ENCODE results near the gene DLGAP4.

The DLGAP4 gene

DNA sequence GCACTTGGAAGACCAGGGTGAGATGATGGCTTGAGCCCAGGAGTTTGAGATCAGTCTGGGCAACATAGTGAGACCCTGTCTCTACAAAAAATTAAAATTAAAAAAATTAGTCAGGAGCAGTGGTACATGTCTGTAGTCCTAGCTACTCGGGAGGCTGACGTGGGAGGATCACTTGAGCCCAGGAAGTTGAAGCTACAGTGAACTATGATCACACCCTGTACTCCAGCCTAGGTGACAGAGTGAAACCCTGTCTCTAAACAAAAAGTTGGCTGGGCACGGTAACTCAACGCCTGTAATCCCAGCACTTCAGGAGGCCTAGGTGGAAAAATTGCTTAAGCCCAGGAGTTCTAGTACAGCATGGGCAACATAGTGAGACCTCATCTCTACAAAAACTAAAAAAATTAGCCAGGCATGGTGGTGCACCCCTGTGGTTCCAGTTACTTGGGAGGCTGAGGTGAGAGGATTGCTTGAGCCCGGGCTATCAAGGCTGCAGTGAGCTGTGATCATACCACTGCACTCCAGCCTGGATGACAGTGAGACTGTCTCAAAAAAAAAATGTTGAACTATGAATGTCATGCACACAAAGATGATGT is 174.4 kb downstream of the DLGAP4 start:
- no peak for DNase-seq

DNA sequence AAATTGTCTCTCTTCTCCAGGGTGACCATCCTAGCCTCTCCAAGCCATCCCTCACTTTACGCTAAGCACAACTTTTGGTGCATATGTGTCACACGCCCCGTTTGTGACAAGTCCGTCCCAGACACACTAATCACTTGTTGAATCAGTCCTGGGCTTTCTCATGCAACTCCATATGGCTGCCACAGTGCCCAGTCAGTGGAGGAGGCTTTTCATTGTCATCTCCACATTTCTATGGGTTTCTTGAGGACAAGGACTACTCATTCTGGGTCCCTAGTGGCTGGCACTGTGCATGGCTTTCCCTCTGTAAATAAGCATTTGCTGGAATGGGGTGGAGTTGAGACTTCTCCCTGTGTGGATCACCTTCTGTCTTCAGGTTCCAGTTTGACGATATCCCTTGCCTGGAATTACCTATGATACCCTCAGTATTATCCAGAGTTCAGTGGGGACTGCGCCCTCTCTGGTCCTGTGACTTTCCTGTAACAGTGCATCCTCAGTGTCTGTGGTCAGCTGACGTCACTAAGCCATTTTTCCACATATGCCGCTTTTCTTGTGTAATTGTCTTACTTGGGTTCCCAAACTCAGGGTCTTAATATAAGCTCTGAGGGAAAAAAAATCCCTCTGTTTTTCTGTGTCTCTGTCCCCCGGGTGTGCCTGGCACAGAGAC is 175.4 kb downstream of the DLGAP4 start:
- no peak for DNase-seq

DNA sequence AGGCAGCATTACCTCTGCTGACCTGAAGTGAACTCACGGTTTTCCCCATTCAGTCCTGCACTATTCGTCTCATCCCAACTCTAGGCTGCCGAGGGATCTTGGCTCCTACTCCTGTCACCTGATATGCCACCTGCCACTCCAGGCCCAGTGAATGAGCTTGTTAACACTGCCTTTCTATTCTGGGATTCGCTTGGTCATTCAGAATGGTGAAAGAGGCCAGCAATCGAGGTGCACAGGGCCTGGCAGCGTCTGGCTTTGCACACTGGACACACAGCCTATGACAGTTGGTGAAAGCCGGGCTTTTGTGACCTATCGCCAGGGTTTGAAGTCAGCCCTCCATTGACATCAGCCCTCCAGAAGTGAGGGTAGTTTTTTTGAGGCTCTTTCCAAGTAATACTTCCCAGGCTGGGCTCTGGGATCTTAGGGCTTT is 175.9 kb downstream of the DLGAP4 start:
- peak; percentile 47 for DNase-seq

DNA sequence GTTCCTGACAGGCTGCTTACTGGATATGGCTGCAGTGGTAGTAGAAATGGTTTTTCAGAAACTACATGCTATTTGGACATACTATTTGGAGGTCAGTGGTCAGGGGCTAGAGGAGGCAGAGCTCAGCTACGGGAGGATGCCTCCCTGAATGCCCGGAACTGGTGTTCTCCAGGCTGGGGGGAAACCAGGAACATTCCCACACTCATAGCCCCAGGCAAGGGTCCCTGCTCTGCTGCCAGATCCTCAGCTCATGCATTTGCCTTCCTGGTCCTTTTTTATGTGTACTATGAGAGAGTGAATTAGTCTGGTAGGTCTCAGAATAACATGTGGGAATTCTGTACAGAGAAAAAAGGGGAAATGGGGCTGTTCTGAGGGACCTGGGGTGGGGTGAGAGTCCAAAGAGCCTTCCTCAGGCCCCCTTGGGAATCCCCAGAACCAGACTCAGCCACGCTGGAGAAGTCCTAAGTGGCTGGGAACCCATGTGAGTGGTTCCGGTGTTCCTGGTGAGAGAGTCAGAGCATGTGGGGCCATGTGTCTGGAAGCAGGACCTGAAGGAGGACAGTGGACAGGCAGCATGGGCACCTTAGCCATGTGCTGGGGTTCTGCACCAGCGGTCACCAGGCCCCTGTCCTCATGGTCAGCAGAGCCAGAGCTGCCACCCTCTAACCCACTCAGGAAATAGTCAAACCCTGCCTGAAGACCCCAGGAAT is 177.2 kb downstream of the DLGAP4 start:
- DNase-seq, result no peak

DNA sequence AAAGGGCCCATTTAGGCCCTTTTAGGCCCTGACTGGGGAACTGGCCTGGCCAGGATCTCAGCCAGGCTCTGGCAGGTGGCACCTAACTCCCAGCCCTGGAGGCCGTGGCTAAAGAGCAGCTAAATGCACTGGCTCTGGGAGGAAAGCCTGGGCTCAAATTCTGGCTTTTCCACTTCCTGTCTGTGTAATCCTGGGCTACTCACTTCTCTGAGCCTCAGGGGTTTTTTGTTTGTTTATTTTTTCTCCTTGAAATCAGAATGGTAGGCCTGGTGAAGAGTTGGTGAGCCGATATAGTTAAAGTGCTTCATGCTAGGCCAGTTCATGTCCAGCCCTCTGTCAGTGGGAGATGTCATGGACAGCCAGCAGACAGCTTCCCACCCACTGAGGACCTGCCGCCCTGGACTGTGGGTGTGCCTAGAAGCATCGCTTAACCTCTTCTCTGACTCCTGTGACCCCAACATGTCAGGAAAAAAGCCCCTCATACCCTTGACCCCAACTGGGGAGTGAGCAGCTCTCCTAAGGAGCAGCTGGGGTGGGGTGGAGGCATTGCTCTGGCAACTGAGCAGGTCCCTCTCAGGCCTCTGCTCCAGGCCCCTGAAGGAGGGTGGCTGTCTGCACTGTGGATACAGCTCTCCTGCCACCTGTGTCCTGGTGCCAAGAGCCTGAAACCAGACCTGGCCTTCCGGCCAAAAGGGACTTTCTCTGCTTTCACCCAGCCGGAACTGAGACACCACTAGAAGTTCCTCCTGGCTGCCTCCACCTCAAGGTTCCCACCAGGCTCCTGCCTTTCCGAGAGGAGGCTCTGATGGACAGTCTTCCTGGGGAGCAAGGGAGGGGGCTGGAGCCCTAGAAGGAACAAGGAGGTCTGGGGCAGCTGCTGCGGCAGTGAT is 178.0 kb downstream of the DLGAP4 start:
- DNase-seq, result no peak

DNA sequence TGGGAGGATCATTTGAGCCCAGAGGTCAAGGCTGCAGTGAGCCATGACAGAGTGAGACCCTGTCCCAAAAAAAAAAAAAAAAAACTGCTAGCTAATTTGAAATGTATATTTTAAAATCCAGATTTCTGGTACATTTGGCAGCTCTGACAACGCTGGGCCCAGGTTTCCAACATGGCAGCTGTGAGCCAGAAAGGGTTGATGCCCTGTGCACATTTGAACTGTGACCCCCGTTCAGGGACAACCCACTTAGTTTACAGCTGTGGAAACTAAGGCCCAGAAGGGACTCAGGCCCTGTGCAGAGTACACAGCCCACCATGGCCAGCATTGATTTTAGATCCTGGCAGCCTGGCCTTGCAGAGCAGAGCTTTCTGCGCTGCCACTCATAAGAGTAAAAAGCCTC is 179.1 kb downstream of the DLGAP4 start:
- DNase-seq, result no peak

DNA sequence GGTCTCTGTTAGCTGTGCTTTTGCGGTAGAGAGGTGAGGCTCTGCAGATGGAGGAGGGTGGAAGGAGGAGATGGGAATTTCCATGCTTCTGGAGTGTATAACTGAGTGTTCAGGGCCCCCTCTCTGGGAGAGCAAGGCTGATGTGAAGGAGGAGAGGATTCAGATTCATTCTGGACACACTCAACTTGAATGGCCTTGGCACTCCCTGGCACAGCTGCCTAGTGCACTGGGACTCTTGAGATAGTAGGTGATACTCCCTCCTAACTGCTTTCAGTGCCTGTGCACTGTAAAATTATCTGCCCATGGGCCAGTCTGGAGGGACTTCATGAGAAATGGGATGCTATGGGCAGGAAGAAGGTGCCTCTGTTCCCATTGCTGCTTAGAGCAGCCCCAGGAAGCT is 180.9 kb downstream of the DLGAP4 start:
- no peak for DNase-seq

DNA sequence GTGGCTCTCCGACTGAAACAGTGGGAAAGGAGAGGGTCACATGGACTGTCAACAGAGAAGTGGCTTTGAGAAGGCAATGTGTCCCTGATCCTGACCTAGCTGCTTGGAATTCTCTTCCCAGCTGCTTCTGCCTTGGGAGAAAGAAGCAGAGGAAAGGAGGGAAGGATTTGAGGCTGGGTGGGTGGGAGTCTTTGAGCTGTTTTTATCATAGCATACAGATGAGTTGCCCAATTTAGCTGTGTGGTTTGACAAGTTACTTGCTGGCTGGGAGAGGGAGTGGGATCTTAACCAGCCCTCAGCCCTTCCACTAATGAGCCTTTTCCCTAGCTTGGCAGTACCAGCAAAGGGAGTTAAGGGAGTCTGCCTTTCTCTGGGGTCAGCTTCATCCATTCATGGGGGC is 184.1 kb downstream of the DLGAP4 start:
- no peak for DNase-seq

DNA sequence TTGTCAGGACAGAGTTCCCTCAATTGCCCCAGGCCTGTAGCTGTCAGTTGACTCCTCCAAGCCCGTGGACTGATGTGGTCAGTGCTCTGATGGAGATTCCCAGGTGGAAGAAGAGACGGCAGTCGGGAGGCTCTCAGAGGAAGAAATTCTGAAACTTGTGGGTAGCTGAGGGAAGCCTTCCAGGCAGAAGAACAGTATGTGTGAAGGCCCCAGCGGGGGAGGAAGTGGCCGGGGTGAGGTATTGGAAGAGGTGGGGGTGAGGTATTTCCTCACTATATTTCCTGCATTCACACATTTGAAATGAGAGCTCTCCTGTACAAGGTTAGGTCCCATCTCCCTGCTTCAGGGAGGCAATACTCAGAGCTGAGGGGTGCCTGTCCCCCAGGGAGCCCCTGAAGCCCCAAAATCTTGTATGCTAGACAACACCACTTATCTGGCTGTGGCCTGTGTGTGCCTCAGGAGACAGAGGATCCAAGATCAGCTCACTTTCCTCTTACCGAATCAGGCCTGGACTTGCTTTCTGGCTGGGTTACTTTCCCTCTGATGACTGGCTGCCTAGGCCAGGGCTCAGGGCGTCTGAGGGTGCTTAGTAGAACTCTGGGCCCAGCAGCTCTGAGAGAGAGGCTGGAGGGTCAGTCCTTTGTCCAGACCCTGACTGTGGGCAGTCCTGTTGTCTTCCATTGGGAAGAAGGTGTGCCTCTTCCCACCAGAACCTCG is 185.9 kb downstream of the DLGAP4 start:
- no peak for DNase-seq

DNA sequence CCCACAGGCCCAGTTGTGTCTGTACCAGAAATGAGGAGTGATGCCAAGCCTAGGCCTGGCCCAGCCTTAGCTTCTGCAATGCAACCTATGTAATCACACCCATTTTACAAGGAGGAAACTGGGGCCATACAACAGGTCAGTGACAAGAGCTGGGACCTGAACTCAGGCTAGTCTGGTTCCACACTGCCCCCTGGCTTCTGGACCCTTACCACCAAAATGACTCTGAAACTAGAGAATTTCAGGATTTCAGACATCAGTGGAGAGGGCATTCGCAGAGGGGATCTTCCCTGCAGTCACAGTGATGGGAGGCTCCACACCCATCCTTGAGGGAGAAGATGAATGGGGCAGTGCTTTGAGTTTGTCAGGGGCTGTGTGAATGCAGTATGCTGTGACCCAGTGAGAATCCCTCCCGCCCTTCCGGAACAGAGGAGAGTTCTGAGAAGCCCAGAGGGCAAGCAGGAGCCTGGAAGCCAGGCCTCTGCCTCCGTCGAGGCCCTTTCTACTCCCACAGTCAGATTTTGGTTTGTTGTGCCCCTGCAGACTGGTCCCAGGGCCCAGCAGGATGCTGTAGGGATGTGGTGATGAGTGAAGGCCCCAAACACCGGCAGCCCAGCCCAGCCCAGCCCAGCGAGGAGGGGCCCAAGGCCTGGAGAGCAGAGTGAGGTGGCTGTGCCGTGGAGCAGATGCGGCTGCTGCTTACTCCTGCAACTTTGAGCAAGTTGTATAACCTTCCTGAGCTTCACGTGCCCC is 187.1 kb downstream of the DLGAP4 start:
- DNase-seq, result no peak

DNA sequence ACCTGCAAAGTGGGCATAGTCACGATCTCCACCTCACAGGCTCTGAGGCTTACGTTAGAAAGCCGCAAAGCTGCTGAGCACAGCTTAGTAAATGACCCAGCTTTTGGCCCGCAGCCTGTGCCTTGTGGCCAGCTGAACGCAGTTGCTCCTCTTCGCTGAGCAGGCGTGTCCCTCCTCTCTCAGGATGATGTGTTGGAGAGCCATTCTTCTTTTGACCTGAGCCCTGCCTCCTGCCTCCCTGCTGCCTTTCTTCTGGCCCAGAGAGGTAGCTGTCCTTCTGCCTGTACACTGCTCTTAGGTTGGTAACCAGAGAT is 187.6 kb downstream of the DLGAP4 start:
- DNase-seq, result no peak

DNA sequence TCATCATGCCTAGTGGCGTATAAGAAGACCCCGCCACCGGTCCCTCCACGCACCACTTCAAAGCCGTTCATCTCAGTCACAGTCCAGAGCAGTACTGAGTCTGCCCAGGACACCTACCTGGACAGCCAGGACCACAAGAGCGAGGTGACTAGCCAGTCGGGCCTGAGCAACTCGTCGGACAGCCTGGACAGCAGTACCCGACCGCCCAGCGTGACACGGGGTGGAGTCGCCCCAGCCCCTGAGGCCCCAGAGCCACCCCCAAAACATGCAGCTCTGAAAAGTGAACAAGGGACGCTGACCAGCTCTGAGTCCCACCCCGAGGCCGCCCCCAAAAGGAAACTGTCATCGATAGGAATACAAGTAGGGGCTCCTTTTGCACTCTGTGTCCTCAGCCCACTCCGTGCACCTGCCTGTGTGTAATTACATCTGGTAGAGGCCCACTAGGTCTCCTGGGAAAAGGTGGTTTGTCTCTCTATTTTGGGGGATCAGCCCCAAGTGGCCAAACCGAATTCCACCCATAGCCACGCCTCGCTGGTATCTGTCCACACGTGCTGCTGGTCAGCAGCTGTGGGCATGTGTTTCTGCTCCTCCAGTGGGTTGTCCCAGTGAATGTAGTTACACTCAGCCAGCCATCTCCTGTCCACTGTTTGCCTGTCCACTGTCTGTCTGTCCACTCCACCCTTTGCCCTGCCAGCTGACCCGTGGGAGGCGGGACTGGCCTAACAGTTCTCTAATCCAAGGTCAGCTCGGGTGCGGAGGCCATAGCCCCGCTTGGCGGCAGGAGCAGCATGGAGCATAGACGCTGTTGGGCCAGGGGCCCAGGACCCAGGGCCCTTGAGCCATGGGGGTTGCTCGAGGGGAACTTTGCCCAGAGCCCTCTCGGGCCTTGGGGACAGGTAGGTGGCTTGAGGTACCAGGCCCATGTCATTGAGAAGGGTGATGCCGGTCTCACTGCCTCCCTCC is 190.8 kb downstream of the DLGAP4 start:
- no peak for DNase-seq

DNA sequence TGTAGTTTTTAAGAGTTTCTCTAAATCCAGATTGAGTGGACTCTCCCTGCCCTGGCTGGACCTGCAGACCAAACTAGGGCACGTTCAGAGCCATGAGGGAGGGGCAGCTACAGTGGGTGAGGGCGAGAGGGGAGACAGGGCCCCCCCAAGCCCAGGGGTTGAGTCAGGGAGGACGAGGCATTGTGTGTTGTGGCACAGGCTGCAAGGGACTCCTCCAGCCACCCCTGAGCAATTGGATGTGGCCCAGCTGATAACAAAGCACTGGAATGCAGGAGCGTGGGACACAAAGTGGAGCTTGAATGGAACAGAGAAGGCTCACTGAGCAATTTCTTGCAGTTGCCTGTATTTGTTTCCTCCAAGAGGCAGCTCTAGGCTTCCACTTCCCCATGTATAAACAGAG is 191.7 kb downstream of the DLGAP4 start:
- no peak for DNase-seq

DNA sequence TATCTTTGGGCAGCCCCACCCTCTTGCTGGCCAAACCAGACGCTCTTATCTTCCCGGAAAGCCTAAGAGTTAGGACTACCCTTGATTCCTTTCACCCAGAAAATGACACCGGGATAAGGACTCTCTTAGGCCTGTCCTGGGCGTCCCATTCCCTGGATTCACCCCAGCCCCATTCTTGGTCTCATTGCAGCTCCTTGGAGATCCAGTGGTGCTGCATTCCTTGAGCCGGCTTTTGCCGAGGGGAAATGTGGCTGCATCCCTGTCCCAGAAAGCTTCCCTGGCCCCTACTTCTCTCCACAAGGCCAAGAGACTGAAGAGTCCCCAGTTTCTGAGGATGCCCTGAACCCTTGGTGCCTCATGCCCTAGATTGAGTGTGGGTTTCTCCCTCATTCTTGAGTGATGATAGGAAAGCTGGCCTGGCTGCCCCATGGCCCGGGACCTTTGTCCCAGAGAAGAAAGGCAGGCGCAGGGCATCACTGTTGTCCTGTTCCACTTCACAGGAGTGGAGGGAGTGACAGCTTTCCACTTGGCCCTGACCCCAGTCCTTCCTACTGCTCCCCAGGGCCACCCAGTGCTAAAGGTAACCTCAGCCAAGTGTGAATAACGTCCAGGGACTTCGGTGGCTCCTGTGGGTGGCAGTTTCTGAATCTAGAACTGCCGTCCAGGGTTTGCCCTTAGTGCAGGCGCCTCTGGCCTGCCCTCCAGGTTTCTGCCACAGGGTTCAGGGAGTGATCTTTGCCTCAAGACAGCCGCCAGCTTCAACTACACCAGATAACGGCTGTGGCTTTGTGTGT is 192.4 kb downstream of the DLGAP4 start:
- DNase-seq, result no peak

DNA sequence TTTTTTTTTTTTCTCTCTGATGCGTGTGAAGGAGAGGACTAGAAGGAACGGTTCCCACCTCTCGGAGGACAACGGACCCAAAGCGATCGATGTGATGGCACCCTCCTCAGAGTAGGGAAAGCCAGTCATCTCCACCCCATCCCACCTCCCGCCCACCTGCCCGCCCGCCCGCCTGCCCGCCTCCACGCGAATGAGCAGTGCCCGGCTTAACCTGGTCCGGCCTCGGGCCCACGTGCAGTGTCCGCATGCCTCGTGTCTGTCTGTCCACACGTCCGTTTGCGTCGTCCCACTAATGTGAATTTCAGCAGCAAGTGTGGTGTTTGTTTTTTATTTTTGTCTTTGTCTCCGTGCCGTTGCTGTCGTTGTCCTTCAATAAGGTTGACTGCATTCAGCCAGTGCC is 193.1 kb downstream of the DLGAP4 start:
- no peak for DNase-seq

DNA sequence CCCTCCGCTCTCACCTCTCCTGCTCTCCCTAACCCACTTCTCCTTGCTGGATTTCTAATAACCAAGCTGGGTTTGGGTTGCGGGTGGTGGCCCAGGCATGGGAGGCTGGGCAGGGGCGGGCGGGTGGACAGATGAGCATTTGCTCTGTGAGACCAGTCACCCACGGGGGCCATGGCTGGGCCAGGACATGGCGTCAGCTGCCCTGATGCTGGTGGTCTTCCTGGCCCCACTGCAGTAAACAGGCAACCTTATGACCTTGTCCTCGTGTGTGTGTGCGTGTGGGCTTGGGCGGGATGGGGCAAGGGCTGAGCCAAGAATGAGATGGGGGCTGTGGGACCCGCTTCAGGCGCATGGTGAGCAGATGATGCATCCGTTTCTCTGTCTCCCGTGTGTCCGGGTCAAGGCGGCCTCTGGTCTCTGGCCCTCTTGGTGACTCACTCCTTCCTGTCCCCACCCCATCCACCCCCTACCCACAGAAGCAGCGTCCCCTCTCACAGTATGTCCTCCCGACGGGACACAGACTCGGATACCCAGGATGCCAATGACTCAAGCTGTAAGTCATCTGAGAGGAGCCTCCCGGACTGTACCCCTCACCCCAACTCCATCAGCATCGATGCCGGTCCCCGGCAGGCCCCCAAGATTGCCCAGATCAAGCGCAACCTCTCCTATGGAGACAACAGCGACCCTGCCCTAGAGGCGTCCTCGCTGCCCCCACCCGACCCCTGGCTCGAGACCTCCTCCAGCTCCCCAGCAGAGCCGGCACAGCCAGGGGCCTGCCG is 193.8 kb downstream of the DLGAP4 start:
- no peak for DNase-seq

DNA sequence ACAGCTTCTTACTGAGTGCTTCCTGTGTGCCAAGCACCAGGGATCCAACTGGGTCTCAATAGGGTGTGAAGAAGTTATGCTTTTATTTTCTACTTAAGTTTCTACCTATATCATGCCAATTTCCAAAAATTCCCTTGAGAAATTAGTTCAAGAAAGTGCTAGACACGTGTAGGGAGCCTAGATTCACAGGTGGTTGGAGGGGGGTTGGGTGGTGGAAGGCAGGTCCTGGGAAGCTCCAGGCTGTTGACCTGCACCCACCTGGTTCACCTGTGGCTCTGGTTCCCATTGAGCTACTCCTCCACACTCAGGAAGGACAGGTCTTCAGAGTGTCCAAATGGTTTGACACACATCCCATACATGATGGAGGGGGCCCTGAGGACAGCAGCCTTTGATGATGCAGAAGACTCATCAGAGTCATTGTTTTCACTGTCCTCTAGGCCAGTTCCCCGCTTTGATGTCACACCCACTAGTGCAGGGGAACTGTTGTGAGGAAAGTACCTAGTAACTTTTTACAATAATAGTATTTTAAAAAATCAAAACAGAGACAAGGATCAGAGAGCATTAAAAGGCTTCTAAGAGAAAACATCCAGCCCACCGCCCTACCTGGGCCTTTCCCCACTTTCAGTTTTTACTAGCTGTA is 195.3 kb downstream of the DLGAP4 start:
- no peak for DNase-seq

DNA sequence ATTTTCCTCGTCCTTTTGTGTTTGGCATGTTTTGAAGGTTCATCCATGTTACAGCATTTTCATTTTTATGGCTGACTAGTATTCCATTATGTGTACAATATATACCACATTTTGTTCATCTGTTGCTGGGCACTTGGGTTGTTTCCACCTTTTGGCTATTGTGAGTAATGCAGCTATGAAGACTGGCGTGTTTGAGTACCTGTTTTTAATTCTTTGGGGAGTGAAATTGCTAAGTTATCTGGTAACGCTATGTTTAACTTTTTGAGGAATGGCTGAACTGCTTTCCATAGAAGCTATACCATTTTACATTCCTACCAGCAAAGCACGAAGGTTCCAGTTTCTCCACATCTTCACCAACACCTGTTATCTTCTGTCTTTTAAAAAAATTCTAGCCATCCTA is 198.2 kb downstream of the DLGAP4 start:
- no peak for DNase-seq

DNA sequence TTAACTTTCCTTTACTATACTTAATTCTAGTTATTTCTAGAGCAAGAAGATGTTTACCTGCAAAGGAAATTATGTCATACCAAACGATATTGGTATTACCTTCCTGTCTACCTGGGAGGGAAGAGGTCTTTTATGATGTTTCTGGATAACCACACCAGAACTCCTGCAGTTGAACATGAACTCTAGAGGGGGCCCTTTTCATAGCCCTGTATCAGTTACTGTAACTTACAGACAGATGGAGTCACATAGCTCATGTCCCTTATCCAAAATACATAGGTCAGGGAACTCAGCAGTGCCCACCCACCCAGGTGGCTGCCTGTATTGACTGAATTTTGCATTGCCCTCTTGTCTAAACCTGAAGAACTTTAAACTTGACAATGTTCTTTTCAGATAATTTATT is 200.1 kb downstream of the DLGAP4 start:
- no peak for DNase-seq
